Caki2 (cell line): ENCODE data around the gene ABR. TPM values are rescaled to one million over a fixed set of nuclear protein-coding genes. Genes with fewer than 3 reads are reported as not detected.
"Not testable (repeated sequence)": the region's sequence is repeated elsewhere in the genome, so short reads cannot be mapped to it uniquely, and the experiment has no call there.

Experiments
- DNase-seq: peaks from one replicate; pipeline ENCODE4 v3.0.0-alpha.2; 2015; ENCODE audit warnings: low read depth
- in situ Hi-C: cut with HindIII; loops from 2 replicates; pipeline ENCODE4 v1.10.0; 2016; ENCODE audit warnings: low sequenced_read_pairs, low pct_unique_long_range_greater_than_20kb, mixed read lengths
- total RNA-seq: library from RNA; depleted of rRNA; stranded (reverse); fragments of >200 nt; shearing (Covaris generic); gene quantifications from 2 replicates; pipeline ENCODE4 v1.2.3, GENCODE V29; 2014; ENCODE audit warnings: low replicate concordance

Gene ABR
- total RNA-seq, 1 experiment from 2014 or later, result 37.4 TPM

GRCh38 chr17:1089915-1090314, 89.9 kb downstream of the ABR start:
- in situ Hi-C loops, result no loop called here
- no peak for DNase-seq

GRCh38 chr17:1087381-1088241, 92.2 kb downstream of the ABR start:
- in situ Hi-C loops, result no loop called here
- peak; percentile 83 for DNase-seq

- DNase-seq, result no peak
- in situ Hi-C loops, result no loop called here
These were observed 96.2 kb downstream of the ABR start for GRCh38 chr17:1083451-1084187.

GRCh38 chr17:1082579-1082978, 97.2 kb downstream of the ABR start:
- DNase-seq, result no peak
- in situ Hi-C loops, result no loop called here

- DNase-seq, result no peak
- in situ Hi-C loops, result no loop called here
These were observed 100.8 kb downstream of the ABR start for GRCh38 chr17:1078831-1079561.

GRCh38 chr17:1077986-1078711, 101.6 kb downstream of the ABR start:
- in situ Hi-C loops, result no loop called here
- DNase-seq, result no peak

- in situ Hi-C loops, result no loop called here
- no peak for DNase-seq
These were observed 102.2 kb downstream of the ABR start for GRCh38 chr17:1077581-1077985.

GRCh38 chr17:1076982-1077302, 102.8 kb downstream of the ABR start:
- in situ Hi-C loops, result no loop called here
- DNase-seq, result no peak

- no peak for DNase-seq
- in situ Hi-C loops, result no loop called here
These were observed 103.3 kb downstream of the ABR start for GRCh38 chr17:1076299-1076981.

- DNase-seq, result no peak
- in situ Hi-C loops, result no loop called here
These were observed 104.7 kb downstream of the ABR start for GRCh38 chr17:1074886-1075605.

- DNase-seq, in situ Hi-C loops: not testable (repeated sequence)
These were observed 105.7 kb downstream of the ABR start for GRCh38 chr17:1073963-1074625.

GRCh38 chr17:1073241-1073962, 106.4 kb downstream of the ABR start:
- in situ Hi-C loops, result no loop called here

GRCh38 chr17:1072551-1072961, 107.2 kb downstream of the ABR start:
- DNase-seq, result no peak
- in situ Hi-C loops, result no loop called here

More at GRCh38 chr17:1073241-1073962, 106.4 kb downstream of the ABR start:
- DNase-seq, result no peak

GRCh38 chr17:1071103-1071825, 108.5 kb downstream of the ABR start:
- no peak for DNase-seq
- in situ Hi-C loops, result no loop called here

GRCh38 chr17:1070411-1070810, 109.4 kb downstream of the ABR start:
- DNase-seq, result no peak
- in situ Hi-C loops, result no loop called here

GRCh38 chr17:1069847-1070246, 109.9 kb downstream of the ABR start:
- in situ Hi-C loops, result no loop called here
- DNase-seq, result no peak
